ENCODE data around the gene WDR5.
"Not testable (repeated sequence)": the region's sequence is repeated elsewhere in the genome, so short reads cannot be mapped to it uniquely, and the experiment has no call there.

WDR5 gene

GRCh38 chr9:134135343-134136117 lies at the start of gene WDR5:
WDR5 (plus strand) TSS chr9:134136082; CDS start chr9:134139878, 3,796 bp downstream.
- TF ChIP-seq, protein P1, sequence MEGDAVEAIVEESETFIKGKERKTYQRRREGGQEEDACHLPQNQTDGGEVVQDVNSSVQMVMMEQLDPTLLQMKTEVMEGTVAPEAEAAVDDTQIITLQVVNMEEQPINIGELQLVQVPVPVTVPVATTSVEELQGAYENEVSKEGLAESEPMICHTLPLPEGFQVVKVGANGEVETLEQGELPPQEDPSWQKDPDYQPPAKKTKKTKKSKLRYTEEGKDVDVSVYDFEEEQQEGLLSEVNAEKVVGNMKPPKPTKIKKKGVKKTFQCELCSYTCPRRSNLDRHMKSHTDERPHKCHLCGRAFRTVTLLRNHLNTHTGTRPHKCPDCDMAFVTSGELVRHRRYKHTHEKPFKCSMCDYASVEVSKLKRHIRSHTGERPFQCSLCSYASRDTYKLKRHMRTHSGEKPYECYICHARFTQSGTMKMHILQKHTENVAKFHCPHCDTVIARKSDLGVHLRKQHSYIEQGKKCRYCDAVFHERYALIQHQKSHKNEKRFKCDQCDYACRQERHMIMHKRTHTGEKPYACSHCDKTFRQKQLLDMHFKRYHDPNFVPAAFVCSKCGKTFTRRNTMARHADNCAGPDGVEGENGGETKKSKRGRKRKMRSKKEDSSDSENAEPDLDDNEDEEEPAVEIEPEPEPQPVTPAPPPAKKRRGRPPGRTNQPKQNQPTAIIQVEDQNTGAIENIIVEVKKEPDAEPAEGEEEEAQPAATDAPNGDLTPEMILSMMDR (IDR thresholded peaks at IDR 0.05; ENCODE audit: extremely low read depth, insufficient read depth, missing control alignments), result peak; percentile 33
- DNase-seq (ENCODE audit: low spot score), result peak; percentile 100
- in situ Hi-C loops (cut with MboI; ENCODE audit: low pct_unique_long_range_greater_than_20kb, low sequenced_read_pairs, unreplicated experiment), result no loop called here

DNA sequence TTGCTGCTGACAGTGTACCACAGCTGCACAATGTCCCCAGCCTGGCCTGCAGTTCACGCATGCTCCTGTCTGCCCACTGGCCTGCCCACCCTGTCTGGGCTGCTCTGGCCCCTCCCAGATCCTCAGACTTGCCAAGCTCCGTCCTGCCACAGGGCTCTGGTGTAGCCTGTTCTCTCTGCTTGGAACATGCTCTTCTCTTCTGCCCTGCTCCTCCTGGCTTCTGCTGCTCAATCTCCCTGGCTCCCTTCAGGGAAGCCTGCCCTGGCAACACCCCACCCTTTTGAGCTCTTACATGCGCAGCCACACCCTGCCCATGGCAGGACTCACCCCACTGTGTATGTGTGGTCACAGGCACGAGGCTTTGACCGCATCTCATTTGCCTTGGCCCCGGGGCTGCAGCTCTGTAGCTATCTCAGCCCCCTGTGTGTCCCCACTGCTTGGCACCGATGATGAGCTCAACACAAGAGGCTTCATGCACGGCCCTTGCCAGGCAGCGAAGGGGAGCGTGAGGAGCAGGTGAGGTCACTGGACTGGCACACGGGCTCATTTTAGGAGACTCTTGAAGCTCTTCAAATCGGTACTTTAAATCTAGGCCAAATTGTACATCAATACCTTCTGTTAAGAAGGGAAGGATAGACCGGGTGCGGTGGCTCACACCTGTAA lies 47.7 kb upstream of the WDR5 start:
- in situ Hi-C loops (cut with MboI; ENCODE audit: low pct_unique_long_range_greater_than_20kb, low sequenced_read_pairs, unreplicated experiment), result no loop called here
- TF ChIP-seq, protein P1 (IDR thresholded peaks at IDR 0.05; ENCODE audit: extremely low read depth, insufficient read depth, missing control alignments), result no peak

GRCh38 chr9:134089972-134090371 lies 45.9 kb upstream of the WDR5 start:
- TF ChIP-seq, protein P1 (IDR thresholded peaks at IDR 0.05; ENCODE audit: extremely low read depth, insufficient read depth, missing control alignments), result no peak
- in situ Hi-C loops (cut with MboI; ENCODE audit: low pct_unique_long_range_greater_than_20kb, low sequenced_read_pairs, unreplicated experiment), result no loop called here
- no peak for DNase-seq (ENCODE audit: low spot score)

More for the DNA sequence above, 47.7 kb upstream of the WDR5 start:
- DNase-seq (ENCODE audit: low spot score), result no peak

GRCh38 chr9:134099123-134099761 lies 36.6 kb upstream of the WDR5 start:
- in situ Hi-C loops (cut with MboI; ENCODE audit: low pct_unique_long_range_greater_than_20kb, low sequenced_read_pairs, unreplicated experiment), result no loop called here
- DNase-seq (ENCODE audit: low spot score), result peak; percentile 69
- TF ChIP-seq, protein P1 (IDR thresholded peaks at IDR 0.05; ENCODE audit: extremely low read depth, insufficient read depth, missing control alignments), result peak; percentile 71

DNA sequence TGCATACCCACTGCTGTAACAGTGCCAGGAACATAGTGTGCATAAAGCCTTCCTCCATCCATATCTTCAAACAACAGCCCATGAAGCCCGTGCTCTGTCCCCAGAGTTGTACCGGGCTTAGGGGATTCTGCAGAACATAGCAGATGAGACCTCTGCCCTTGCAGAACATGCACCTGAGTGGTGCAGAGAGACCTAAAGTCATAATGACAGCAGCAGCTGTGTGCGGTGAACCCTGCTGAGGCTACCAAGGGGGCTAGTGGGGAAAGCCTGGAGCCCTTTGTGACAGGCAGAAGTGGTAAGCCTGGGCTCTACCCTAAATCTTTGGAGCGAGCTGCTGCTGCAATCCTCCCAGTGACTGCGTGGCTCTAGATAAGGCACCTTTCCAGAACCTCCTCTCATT lies 35.8 kb upstream of the WDR5 start:
- TF ChIP-seq, protein P1 (IDR thresholded peaks at IDR 0.05; ENCODE audit: extremely low read depth, insufficient read depth, missing control alignments), result no peak
- in situ Hi-C loops (cut with MboI; ENCODE audit: low pct_unique_long_range_greater_than_20kb, low sequenced_read_pairs, unreplicated experiment), result no loop called here
- no peak for DNase-seq (ENCODE audit: low spot score)

DNA sequence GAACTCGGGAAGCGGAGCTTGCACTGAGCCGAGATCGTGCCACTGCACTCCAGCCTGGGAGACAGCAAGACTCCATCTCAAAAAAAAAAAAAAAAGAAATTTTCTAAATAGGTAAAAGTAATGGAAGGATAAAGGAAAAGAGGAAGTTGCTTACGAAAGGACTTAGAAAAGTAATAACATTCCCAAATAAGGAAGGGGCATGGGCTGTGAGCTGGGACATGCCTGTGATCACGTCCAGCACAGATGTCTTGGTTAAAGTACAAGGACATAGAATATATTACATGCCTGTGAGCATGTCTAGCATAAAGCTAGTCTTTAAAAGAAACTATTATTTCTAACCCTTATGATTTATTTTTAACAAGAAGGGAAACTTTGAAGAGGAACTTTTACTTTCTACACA lies 34.7 kb upstream of the WDR5 start:
- in situ Hi-C loops (cut with MboI; ENCODE audit: low pct_unique_long_range_greater_than_20kb, low sequenced_read_pairs, unreplicated experiment); DNase-seq (ENCODE audit: low spot score): not testable (repeated sequence)

All from GM13977 (cell line).